ENCODE data around the gene SPPL2C.
"Not testable (repeated sequence)": the region's sequence is repeated elsewhere in the genome, so short reads cannot be mapped to it uniquely, and the experiment has no call there.

The SPPL2C gene

DNA sequence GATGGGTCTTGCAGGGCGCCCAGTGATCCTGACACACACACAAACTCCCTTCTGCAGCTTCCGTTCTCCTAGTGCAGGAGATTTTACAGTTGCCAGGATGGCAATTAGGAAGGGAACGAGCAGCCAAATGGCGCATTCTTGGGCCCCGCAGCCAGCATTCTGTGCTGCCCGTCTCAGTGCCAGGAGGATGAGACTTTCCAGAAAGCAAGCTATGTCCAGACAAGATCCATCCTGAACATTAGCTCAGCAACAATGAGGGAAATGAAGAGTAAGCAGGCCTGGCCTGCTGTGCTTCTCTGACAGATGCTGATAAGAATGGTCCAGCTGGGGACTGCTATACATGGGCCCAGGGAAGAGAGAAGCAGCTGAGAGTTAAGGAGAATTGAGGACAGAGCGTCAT, 16.5 kb downstream of the SPPL2C start:
- no peak overlapping the region for H3K4me3 ChIP-seq (ENCODE audit: low read depth, low read length)
- TF ChIP-seq, protein P1, sequence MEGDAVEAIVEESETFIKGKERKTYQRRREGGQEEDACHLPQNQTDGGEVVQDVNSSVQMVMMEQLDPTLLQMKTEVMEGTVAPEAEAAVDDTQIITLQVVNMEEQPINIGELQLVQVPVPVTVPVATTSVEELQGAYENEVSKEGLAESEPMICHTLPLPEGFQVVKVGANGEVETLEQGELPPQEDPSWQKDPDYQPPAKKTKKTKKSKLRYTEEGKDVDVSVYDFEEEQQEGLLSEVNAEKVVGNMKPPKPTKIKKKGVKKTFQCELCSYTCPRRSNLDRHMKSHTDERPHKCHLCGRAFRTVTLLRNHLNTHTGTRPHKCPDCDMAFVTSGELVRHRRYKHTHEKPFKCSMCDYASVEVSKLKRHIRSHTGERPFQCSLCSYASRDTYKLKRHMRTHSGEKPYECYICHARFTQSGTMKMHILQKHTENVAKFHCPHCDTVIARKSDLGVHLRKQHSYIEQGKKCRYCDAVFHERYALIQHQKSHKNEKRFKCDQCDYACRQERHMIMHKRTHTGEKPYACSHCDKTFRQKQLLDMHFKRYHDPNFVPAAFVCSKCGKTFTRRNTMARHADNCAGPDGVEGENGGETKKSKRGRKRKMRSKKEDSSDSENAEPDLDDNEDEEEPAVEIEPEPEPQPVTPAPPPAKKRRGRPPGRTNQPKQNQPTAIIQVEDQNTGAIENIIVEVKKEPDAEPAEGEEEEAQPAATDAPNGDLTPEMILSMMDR (IDR thresholded peaks at IDR 0.05; ENCODE audit: control insufficient read depth, extremely low read depth, insufficient read depth), result no peak
- no peak for DNase-seq (ENCODE audit: low read depth)

- not testable (repeated sequence) for H3K4me3 ChIP-seq (ENCODE audit: low read depth, low read length); DNase-seq (ENCODE audit: low read depth)
These were observed 17.4 kb downstream of the SPPL2C start for GRCh38 chr17:45862127-45862526.

- H3K4me3 ChIP-seq (ENCODE audit: low read depth, low read length), result no peak overlapping the region
- TF ChIP-seq, protein P1 (IDR thresholded peaks at IDR 0.05; ENCODE audit: control insufficient read depth, extremely low read depth, insufficient read depth), result no peak
- no peak for DNase-seq (ENCODE audit: low read depth)
These were observed 19.4 kb downstream of the SPPL2C start for GRCh38 chr17:45863857-45864654.

GRCh38 chr17:45867171-45867570, 22.5 kb downstream of the SPPL2C start:
- no peak for DNase-seq (ENCODE audit: low read depth)
- TF ChIP-seq, protein P1 (IDR thresholded peaks at IDR 0.05; ENCODE audit: control insufficient read depth, extremely low read depth, insufficient read depth), result no peak
- H3K4me3 ChIP-seq (ENCODE audit: low read depth, low read length), result no peak overlapping the region

- TF ChIP-seq, protein P1 (IDR thresholded peaks at IDR 0.05; ENCODE audit: control insufficient read depth, extremely low read depth, insufficient read depth), result no peak
- H3K4me3 ChIP-seq (ENCODE audit: low read depth, low read length), result no peak overlapping the region
- no peak for DNase-seq (ENCODE audit: low read depth)
These were observed 23.0 kb downstream of the SPPL2C start for GRCh38 chr17:45867702-45868101.

GRCh38 chr17:45868276-45868675, 23.6 kb downstream of the SPPL2C start:
- no peak overlapping the region for H3K4me3 ChIP-seq (ENCODE audit: low read depth, low read length)
- DNase-seq (ENCODE audit: low read depth), result no peak
- TF ChIP-seq, protein P1 (IDR thresholded peaks at IDR 0.05; ENCODE audit: control insufficient read depth, extremely low read depth, insufficient read depth), result no peak

GRCh38 chr17:45869676-45870341, 25.1 kb downstream of the SPPL2C start:
- H3K4me3 ChIP-seq (ENCODE audit: low read depth, low read length), result no peak overlapping the region
- DNase-seq (ENCODE audit: low read depth), result no peak

More at GRCh38 chr17:45869676-45870341, 25.1 kb downstream of the SPPL2C start:
- TF ChIP-seq, protein P1 (IDR thresholded peaks at IDR 0.05; ENCODE audit: control insufficient read depth, extremely low read depth, insufficient read depth), result no peak

Data from LNCaP clone FGC (cell line).